ENCODE data around the gene FAM83G.
A peak's percentile ranks its signal among the peaks of the same experiment; 100 is the strongest.

Gene FAM83G

GRCh38 chr17:18950346-18950745, 54.2 kb downstream of the FAM83G start:
- Histone ChIP-seq H3K27me3 (ENCODE audit: control insufficient read depth in 1 of 2, insufficient read depth in 1 of 2, low read length in 2 of 2) (peaks cover 0 to 61% of the 10 kb centered on the region in 2 experiments), H3K9ac (ENCODE audit: low read length) (no peak overlapping the region), H4K8ac (ENCODE audit: low read length) (no peak overlapping the region), H3K4me2 (ENCODE audit: low read length, poor library complexity, severe bottlenecking) (no peak overlapping the region), H3K27ac (ENCODE audit: low read length, poor library complexity, severe bottlenecking) (no peak overlapping the region), H3K4me1 (ENCODE audit: control insufficient read depth, insufficient read depth, low read depth, low read length) (peaks cover 23% of the 10 kb centered on the region), H3K9me3 (ENCODE audit: control insufficient read depth, low read length) (no peaks in the 10 kb centered on the region), H3K23ac (ENCODE audit: low read length in 2 of 2) (no peak overlapping the region), H2AK5ac (ENCODE audit: low read length, severe bottlenecking) (no peak overlapping the region), H3K18ac (ENCODE audit: low read depth in 1 of 2, low read length in 2 of 2) (no peak overlapping the region), H2BK12ac (ENCODE audit: low read length in 2 of 2) (no peak overlapping the region), H2BK120ac (ENCODE audit: low read depth, low read length) (no peak overlapping the region), H2AFZ (ENCODE audit: low read depth, low read length) (no peak overlapping the region), H3K36me3 (ENCODE audit: control insufficient read depth in 1 of 2, insufficient read depth in 2 of 2, low read depth in 1 of 2, low read length in 2 of 2) (no peaks in the 10 kb centered on the region), H4K91ac (ENCODE audit: low read length) (no peak overlapping the region), H2BK5ac (ENCODE audit: low read depth, low read length, poor library complexity, severe bottlenecking) (no peak overlapping the region), H3K4me3 (ENCODE audit: insufficient read depth in 1 of 2, low read depth in 1 of 2, low read length in 2 of 2) (no peak overlapping the region), H3K14ac (ENCODE audit: low read length in 2 of 2) (no peak overlapping the region), H3K4ac (ENCODE audit: low read depth in 1 of 2, low read length in 2 of 2) (no peak overlapping the region), H3K79me1 (replicated peaks; ENCODE audit: low read length, poor library complexity, severe bottlenecking) (no peaks in the 10 kb centered on the region), H2BK15ac (ENCODE audit: low read depth, poor library complexity, severe bottlenecking) (no peak overlapping the region)
- DNase-seq = no peak
- 98% methylated on average over 4 of the region's 4 CpGs for WGBS

GRCh38 chr17:18949566-18949965, 55.0 kb downstream of the FAM83G start:
- Histone ChIP-seq H2AFZ (ENCODE audit: low read depth, low read length) (no peak overlapping the region), H3K27me3 (ENCODE audit: control insufficient read depth in 1 of 2, insufficient read depth in 1 of 2, low read length in 2 of 2) (peaks cover 0 to 67% of the 10 kb centered on the region in 2 experiments), H2BK5ac (ENCODE audit: low read depth, low read length, poor library complexity, severe bottlenecking) (no peak overlapping the region), H3K36me3 (ENCODE audit: control insufficient read depth in 1 of 2, insufficient read depth in 2 of 2, low read depth in 1 of 2, low read length in 2 of 2) (no peaks in the 10 kb centered on the region), H2BK15ac (ENCODE audit: low read depth, poor library complexity, severe bottlenecking) (no peak overlapping the region), H3K4me1 (ENCODE audit: control insufficient read depth, insufficient read depth, low read depth, low read length) (peaks cover 23% of the 10 kb centered on the region), H4K91ac (ENCODE audit: low read length) (no peak overlapping the region), H3K79me1 (replicated peaks; ENCODE audit: low read length, poor library complexity, severe bottlenecking) (no peaks in the 10 kb centered on the region), H4K8ac (ENCODE audit: low read length) (no peak overlapping the region), H2BK120ac (ENCODE audit: low read depth, low read length) (no peak overlapping the region), H3K9ac (ENCODE audit: low read length) (no peak overlapping the region), H2AK5ac (ENCODE audit: low read length, severe bottlenecking) (peak overlapping the region; percentile 2), H3K23ac (ENCODE audit: low read length in 2 of 2) (no peak overlapping the region), H3K4me3 (ENCODE audit: insufficient read depth in 1 of 2, low read depth in 1 of 2, low read length in 2 of 2) (no peak overlapping the region), H3K4me2 (ENCODE audit: low read length, poor library complexity, severe bottlenecking) (no peak overlapping the region), H2BK12ac (ENCODE audit: low read length in 2 of 2) (no peak overlapping the region), H3K18ac (ENCODE audit: low read depth in 1 of 2, low read length in 2 of 2) (no peak overlapping the region), H3K9me3 (ENCODE audit: control insufficient read depth, low read length) (no peaks in the 10 kb centered on the region), H3K14ac (ENCODE audit: low read length in 2 of 2) (no peak overlapping the region), H3K27ac (ENCODE audit: low read length, poor library complexity, severe bottlenecking) (no peak overlapping the region), H3K4ac (ENCODE audit: low read depth in 1 of 2, low read length in 2 of 2) (no peak overlapping the region)
- DNase-seq = no peak
- WGBS = 85% methylated on average over 6 of the region's 6 CpGs

DNA sequence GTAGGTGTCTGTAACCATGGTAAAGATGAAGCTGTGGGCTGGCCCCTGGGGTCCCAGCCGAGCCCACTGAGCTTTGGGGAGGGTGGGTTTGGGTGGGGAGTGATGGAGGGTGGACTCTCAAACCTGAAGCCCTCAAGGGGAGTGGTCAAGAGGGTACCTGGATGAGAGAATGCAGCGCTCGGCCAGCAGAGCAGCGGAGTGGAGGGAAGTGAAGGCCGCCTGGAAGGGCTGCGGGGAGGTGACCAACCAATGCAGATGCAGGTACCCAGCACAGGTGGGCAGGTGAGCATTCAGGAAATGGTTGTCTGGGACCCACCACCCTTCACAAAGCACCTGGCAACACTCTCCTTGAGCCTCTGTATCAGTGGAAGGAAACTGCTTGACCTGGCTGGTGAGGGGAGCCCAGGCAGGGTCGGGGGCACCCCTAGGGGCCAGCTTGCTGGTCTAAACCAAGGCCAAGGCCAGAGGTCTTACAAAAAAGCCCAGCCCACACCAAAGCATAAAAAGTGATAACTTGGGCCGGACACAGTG, 56.0 kb downstream of the FAM83G start:
- Histone ChIP-seq H3K36me3 (ENCODE audit: control insufficient read depth in 1 of 2, insufficient read depth in 2 of 2, low read depth in 1 of 2, low read length in 2 of 2) (no peaks in the 10 kb centered on the region), H2BK15ac (ENCODE audit: low read depth, poor library complexity, severe bottlenecking) (no peak overlapping the region)
- 81% methylated on average over 6 of the region's 8 CpGs for WGBS

DNA sequence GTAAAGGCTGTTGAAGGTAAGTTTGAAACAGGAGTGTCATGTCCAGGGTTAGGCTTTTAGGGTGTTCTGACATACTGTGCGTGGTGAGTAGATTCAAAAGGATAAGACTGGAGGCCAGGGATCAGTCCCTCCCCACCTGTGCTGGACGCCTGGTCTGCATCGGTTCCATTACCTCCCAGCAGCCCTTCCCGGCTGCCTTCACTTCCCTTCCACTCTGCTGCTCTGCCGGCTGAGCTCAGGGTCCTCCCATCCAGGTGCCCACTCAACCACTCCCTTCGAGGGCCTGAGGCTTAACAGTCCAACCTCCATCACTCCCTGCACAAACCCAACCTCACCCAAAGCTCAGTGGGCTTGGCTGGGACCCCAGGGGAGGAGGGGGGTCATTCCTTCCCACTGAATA, 56.7 kb downstream of the FAM83G start:
- no peak for DNase-seq
- Histone ChIP-seq H3K4me1 (ENCODE audit: control insufficient read depth, insufficient read depth, low read depth, low read length) (peaks cover 23% of the 10 kb centered on the region), H2BK120ac (ENCODE audit: low read depth, low read length) (no peak overlapping the region), H3K14ac (ENCODE audit: low read length in 2 of 2) (no peak overlapping the region), H3K4me3 (ENCODE audit: insufficient read depth in 1 of 2, low read depth in 1 of 2, low read length in 2 of 2) (no peak overlapping the region), H2AK5ac (ENCODE audit: low read length, severe bottlenecking) (no peak overlapping the region), H3K9me3 (ENCODE audit: control insufficient read depth, low read length) (no peaks in the 10 kb centered on the region), H3K27ac (ENCODE audit: low read length, poor library complexity, severe bottlenecking) (no peak overlapping the region), H3K9ac (ENCODE audit: low read length) (no peak overlapping the region), H3K4me2 (ENCODE audit: low read length, poor library complexity, severe bottlenecking) (no peak overlapping the region), H3K4ac (ENCODE audit: low read depth in 1 of 2, low read length in 2 of 2) (no peak overlapping the region), H2BK5ac (ENCODE audit: low read depth, low read length, poor library complexity, severe bottlenecking) (no peak overlapping the region), H4K8ac (ENCODE audit: low read length) (no peak overlapping the region), H3K18ac (ENCODE audit: low read depth in 1 of 2, low read length in 2 of 2) (no peak overlapping the region), H3K23ac (ENCODE audit: low read length in 2 of 2) (no peak overlapping the region), H4K91ac (ENCODE audit: low read length) (no peak overlapping the region), H2BK15ac (ENCODE audit: low read depth, poor library complexity, severe bottlenecking) (no peak overlapping the region), H2BK12ac (ENCODE audit: low read length in 2 of 2) (no peak overlapping the region), H2AFZ (ENCODE audit: low read depth, low read length) (no peak overlapping the region), H3K27me3 (ENCODE audit: control insufficient read depth in 1 of 2, insufficient read depth in 1 of 2, low read length in 2 of 2) (peaks cover 0 to 68% of the 10 kb centered on the region in 2 experiments), H3K79me1 (replicated peaks; ENCODE audit: low read length, poor library complexity, severe bottlenecking) (no peaks in the 10 kb centered on the region), H3K36me3 (ENCODE audit: control insufficient read depth in 1 of 2, insufficient read depth in 2 of 2, low read depth in 1 of 2, low read length in 2 of 2) (no peaks in the 10 kb centered on the region)
- WGBS = 62% methylated on average over 6 of the region's 6 CpGs

More for the DNA sequence above, 56.0 kb downstream of the FAM83G start:
- H4K91ac ChIP-seq (ENCODE audit: low read length) = no peak overlapping the region
- no peak overlapping the region for H3K23ac ChIP-seq (ENCODE audit: low read length in 2 of 2)
- H3K14ac ChIP-seq (ENCODE audit: low read length in 2 of 2) = no peak overlapping the region
- H4K8ac ChIP-seq (ENCODE audit: low read length) = no peak overlapping the region
- H2BK12ac ChIP-seq (ENCODE audit: low read length in 2 of 2) = no peak overlapping the region
- H3K9me3 ChIP-seq (ENCODE audit: control insufficient read depth, low read length) = no peaks in the 10 kb centered on the region
- H3K79me1 ChIP-seq (replicated peaks; ENCODE audit: low read length, poor library complexity, severe bottlenecking) = no peaks in the 10 kb centered on the region
- H3K4me1 ChIP-seq (ENCODE audit: control insufficient read depth, insufficient read depth, low read depth, low read length) = peaks cover 23% of the 10 kb centered on the region
- no peak overlapping the region for H2AK5ac ChIP-seq (ENCODE audit: low read length, severe bottlenecking)
- no peak overlapping the region for H3K4me3 ChIP-seq (ENCODE audit: insufficient read depth in 1 of 2, low read depth in 1 of 2, low read length in 2 of 2)
- H2BK120ac ChIP-seq (ENCODE audit: low read depth, low read length) = no peak overlapping the region
- H2BK5ac ChIP-seq (ENCODE audit: low read depth, low read length, poor library complexity, severe bottlenecking) = no peak overlapping the region
- H3K27ac ChIP-seq (ENCODE audit: low read length, poor library complexity, severe bottlenecking) = no peak overlapping the region
- no peak overlapping the region for H3K18ac ChIP-seq (ENCODE audit: low read depth in 1 of 2, low read length in 2 of 2)
- H3K27me3 ChIP-seq (ENCODE audit: control insufficient read depth in 1 of 2, insufficient read depth in 1 of 2, low read length in 2 of 2) = peaks cover 0 to 68% of the 10 kb centered on the region in 2 experiments
- H2AFZ ChIP-seq (ENCODE audit: low read depth, low read length) = no peak overlapping the region
- DNase-seq = no peak
- no peak overlapping the region for H3K4ac ChIP-seq (ENCODE audit: low read depth in 1 of 2, low read length in 2 of 2)
- no peak overlapping the region for H3K9ac ChIP-seq (ENCODE audit: low read length)
- no peak overlapping the region for H3K4me2 ChIP-seq (ENCODE audit: low read length, poor library complexity, severe bottlenecking)
